Measurements from ENCODE around the gene GLRX.

DNA sequence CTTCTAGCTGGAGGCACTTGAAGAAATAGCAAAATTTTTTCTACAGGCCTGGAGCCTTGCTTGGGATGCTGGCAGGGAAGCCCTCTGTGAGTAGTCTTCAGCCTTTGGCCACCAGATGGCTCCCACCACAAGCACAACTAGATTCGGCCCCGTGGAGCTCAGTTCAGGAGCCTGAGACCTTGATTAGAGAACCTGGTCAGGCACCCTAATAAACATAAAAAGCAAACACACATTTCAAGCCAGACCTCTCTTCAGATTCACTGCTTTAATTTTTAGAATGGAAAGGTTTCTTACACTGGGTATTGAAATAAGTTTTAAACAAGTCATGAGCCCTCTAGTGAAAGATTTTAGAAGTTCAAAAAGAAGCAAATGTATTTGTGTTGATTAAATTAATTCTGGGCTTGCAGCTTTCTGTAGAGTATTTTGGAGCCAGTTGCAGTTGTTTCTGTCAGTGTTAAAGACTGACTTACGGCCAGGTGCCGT lies 41.4 kb downstream of the GLRX start:
- TF ChIP-seq POLR2A (IDR thresholded peaks at IDR 0.05; ENCODE audit: low read depth, low read length): no peak; the same call in 1 of the 2 replicates
- TF ChIP-seq, protein P1, sequence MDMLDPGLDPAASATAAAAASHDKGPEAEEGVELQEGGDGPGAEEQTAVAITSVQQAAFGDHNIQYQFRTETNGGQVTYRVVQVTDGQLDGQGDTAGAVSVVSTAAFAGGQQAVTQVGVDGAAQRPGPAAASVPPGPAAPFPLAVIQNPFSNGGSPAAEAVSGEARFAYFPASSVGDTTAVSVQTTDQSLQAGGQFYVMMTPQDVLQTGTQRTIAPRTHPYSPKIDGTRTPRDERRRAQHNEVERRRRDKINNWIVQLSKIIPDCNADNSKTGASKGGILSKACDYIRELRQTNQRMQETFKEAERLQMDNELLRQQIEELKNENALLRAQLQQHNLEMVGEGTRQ (IDR thresholded peaks at IDR 0.05; ENCODE audit: low read depth, low read length): no peak
